ENCODE results near the gene GRIP2.

DNA sequence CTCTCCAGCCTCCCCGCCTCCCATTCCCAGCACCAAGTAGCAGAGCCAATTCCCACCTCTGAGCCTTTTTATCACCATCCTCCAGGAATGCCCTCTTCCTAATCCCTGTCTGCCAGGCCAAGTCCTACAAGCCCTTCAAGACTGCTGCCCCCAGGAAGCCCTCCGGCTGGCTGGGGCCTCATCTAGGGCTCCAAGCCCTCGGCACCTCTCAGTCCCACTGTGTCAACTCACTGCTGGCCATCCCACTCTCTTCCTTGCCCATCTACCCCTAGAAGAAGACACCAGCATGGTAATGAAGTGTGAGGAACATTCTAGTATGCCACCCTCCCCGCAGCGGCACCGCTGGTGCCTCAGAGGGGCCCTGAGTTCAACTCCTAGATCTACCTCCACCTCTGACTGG, 10.0 kb upstream of the GRIP2 start:
- TF ChIP-seq POLR2A (IDR thresholded peaks at IDR 0.05; ENCODE audit: low read depth) = no peak
- no peak for TF ChIP-seq CTCF (IDR thresholded peaks at IDR 0.05)
- no peak for TF ChIP-seq POLR2AphosphoS5 (IDR thresholded peaks at IDR 0.05)

All from esophagus muscularis mucosa (tissue), 3 donors.